GM12878 (cell line): ENCODE data around the gene RAB11A. TPM values are rescaled to one million over a fixed set of nuclear protein-coding genes. Genes with fewer than 3 reads are reported as not detected.

Experiments used
- ATAC-seq: fragments of 200-7000 bp; cut with Tn5 transposase; 3 replicates; pipeline ENCODE4 v1.9.1; 2020; ENCODE audit warnings: mild to moderate bottlenecking, moderate library complexity
- BruUV-seq: library from RNA; stranded (reverse); fragments of 400-500 nt; replicated peaks from 2 replicates; lab custom pipeline; 2021; lab: Mats Ljungman, UMichigan
- CTCF ChIA-PET: fragments of 300-600 bp; sonication (Branson Sonifier 250); formaldehyde crosslinking; extraction: SDS; loops from one replicate; lab custom pipeline; 2021; ENCODE audit warnings: inconsistent platforms; lab: Yijun Ruan, JAX
- POLR2A ChIA-PET: fragments of 350-600 bp; formaldehyde crosslinking; extraction: SDS; loops from one replicate; lab custom pipeline; 2021; ENCODE audit warnings: inconsistent platforms; lab: Charles Lee
- RAD21 ChIA-PET: fragments of 300-600 bp; sonication (Branson Sonifier 250); formaldehyde crosslinking; loops from one replicate; lab custom pipeline; 2023; ENCODE audit warnings: antibody characterized with exemption; ENCODE audit not compliant: unreplicated experiment; lab: Charles Lee
- SMC1A ChIA-PET: fragments of 300-600 bp; sonication (Branson Sonifier 250); formaldehyde crosslinking; loops from one replicate; lab custom pipeline; 2023; ENCODE audit not compliant: unreplicated experiment, uncharacterized antibody; lab: Charles Lee
- DNase-seq: peaks from one replicate; pipeline ENCODE4 v3.0.0-alpha.2; 2011; ENCODE audit warnings: low read depth, low spot score
- FAIRE-seq: peaks from 3 replicates; lab custom pipeline; 2011; peaks lifted over from hg19 to GRCh38; lab: Jason Lieb, UNC
- H2AFZ ChIP-seq: 2 replicates; pipeline ENCODE4 v1.6.0; 2011; ENCODE audit warnings: low read depth, low read length, control low read depth; ENCODE audit not compliant: control insufficient read depth
- H3K27ac ChIP-seq: 2 replicates; pipeline ENCODE4 v1.5.1; 2011; ENCODE audit warnings: control low read depth; ENCODE audit not compliant: control insufficient read depth, insufficient read depth
- H3K27me3 ChIP-seq, 2 experiments: replicated peaks in 1 of 2; 2 replicates each; pipeline versions ENCODE4 v1.6.0 to v1.6.1; 2011; ENCODE audit warnings: low read length in 1 of 2; ENCODE audit not compliant: control insufficient read depth in 2 of 2, insufficient read depth in 2 of 2
- H3K36me3 ChIP-seq, 2 experiments: 2 replicates each; pipeline ENCODE4 v1.5.1; 2011; ENCODE audit warnings: low read length in 1 of 2; ENCODE audit not compliant: control insufficient read depth in 2 of 2, insufficient read depth in 2 of 2
- H3K4me1 ChIP-seq: 2 replicates; pipeline ENCODE4 v1.6.1; 2011; ENCODE audit warnings: mild to moderate bottlenecking, low read length, moderate library complexity, mixed read lengths; ENCODE audit not compliant: control insufficient read depth, insufficient read depth
- H3K4me2 ChIP-seq: 2 replicates; pipeline ENCODE4 v1.6.0; 2011; ENCODE audit warnings: control low read depth; ENCODE audit not compliant: control insufficient read depth, insufficient read depth
- H3K4me3 ChIP-seq: fragments of 200-600 bp; sonication (generic); 2 replicates; pipeline ENCODE4 v1.5.1; 2016
- H3K79me2 ChIP-seq: 2 replicates; pipeline ENCODE4 v1.6.0; 2011; ENCODE audit warnings: low read length; ENCODE audit not compliant: control insufficient read depth, insufficient read depth
- H3K9ac ChIP-seq: 2 replicates; pipeline ENCODE4 v1.8.0; 2011; ENCODE audit warnings: low read length, control low read depth, mixed read lengths; ENCODE audit not compliant: control insufficient read depth, insufficient read depth
- H3K9me3 ChIP-seq: replicated peaks from 3 replicates; pipeline ENCODE4 v1.5.1; 2011; ENCODE audit warnings: mild to moderate bottlenecking, low read length; ENCODE audit not compliant: control insufficient read depth, insufficient read depth
- H4K20me1 ChIP-seq: 2 replicates; pipeline ENCODE4 v1.6.0; 2011; ENCODE audit not compliant: control insufficient read depth, insufficient read depth
- BCL11A ChIP-seq: IDR thresholded peaks from 2 replicates; pipeline ENCODE4 v1.6.1; 2011; ENCODE audit warnings: low read depth, low read length
- CBX3 ChIP-seq: fragments of 200-600 bp; sonication (generic); IDR thresholded peaks from 2 replicates; pipeline ENCODE4 v1.6.1; 2016; ENCODE audit warnings: low read depth, borderline replicate concordance
- FOS ChIP-seq: IDR thresholded peaks from 3 replicates; pipeline ENCODE4 v1.6.1; 2011; ENCODE audit warnings: borderline replicate concordance; ENCODE audit not compliant: insufficient read length; ENCODE audit errors: extremely low read depth
- HCFC1 ChIP-seq: fragments of 150-350 bp; IDR thresholded peaks from 2 replicates; pipeline ENCODE4 v1.6.1; 2014; ENCODE audit warnings: low read length
- JUND ChIP-seq: IDR thresholded peaks from 2 replicates; pipeline ENCODE4 v1.6.1; 2012; ENCODE audit warnings: low read depth, mild to moderate bottlenecking, low read length, improper control_type of control experiment, moderate library complexity
- LARP7 ChIP-seq: fragments of 450-650 bp; IDR thresholded peaks from 2 replicates; pipeline ENCODE4 v1.6.1; 2017; ENCODE audit warnings: mild to moderate bottlenecking
- MEF2A ChIP-seq: IDR thresholded peaks from 2 replicates; pipeline ENCODE4 v1.6.1; 2011; ENCODE audit warnings: low read depth, mild to moderate bottlenecking, low read length, moderate library complexity; ENCODE audit not compliant: insufficient read depth
- MLLT1 ChIP-seq: fragments of 450-650 bp; IDR thresholded peaks from 2 replicates; pipeline ENCODE4 v1.6.1; 2016; ENCODE audit warnings: mild to moderate bottlenecking
- MXI1 ChIP-seq: fragments of 150-350 bp; IDR thresholded peaks from 2 replicates; pipeline ENCODE4 v1.6.1; 2011; ENCODE audit warnings: low read depth, mild to moderate bottlenecking, inconsistent platforms, low read length, improper control_type of control experiment
- NFIC ChIP-seq: IDR thresholded peaks from 2 replicates; pipeline ENCODE4 v1.6.1; 2012; ENCODE audit warnings: low read depth, mild to moderate bottlenecking, inconsistent platforms, low read length, moderate library complexity
- PBX3 ChIP-seq: IDR thresholded peaks from 2 replicates; pipeline ENCODE4 v1.6.1; 2011; ENCODE audit warnings: mild to moderate bottlenecking, low read depth, low read length, moderate library complexity; ENCODE audit not compliant: insufficient replicate concordance
- USF2 ChIP-seq: IDR thresholded peaks from 2 replicates; pipeline ENCODE4 v1.6.1; 2011; ENCODE audit warnings: low read depth, low read length, improper control_type of control experiment, borderline replicate concordance
- WGBS: methylation state at CpG from one replicate; pipeline ENCODE4 v1.1.6; 2016; ENCODE audit warnings: low lambda C conversion rate; ENCODE audit not compliant: insufficient replicate concordance, insufficient coverage; ENCODE audit errors: missing lambda C conversion rate; 5-methylcytosine and 5-hydroxymethylcytosine counted together
- in situ Hi-C: fragments of 300-500 bp; cut with MboI; formaldehyde crosslinking; loops from 9 replicates; pipeline ENCODE4 v1.14.3; 2018; ENCODE audit warnings: mixed read lengths
- intact Hi-C: fragments of 100-400 bp; cut with micrococcal nuclease; formaldehyde crosslinking; loops from one replicate; pipeline ENCODE4 v1.14.2; 2022; ENCODE audit not compliant: unreplicated experiment
- polyA plus RNA-seq, 11 experiments: library from polyadenylated mRNA; depleted of rRNA in 4 of 11; unstranded in 6 of 11; stranded (reverse) in 5 of 11; fragments of >200 nt; fragmentation: Nextera tagmentation in 4 of 11; fragmentation: Illumina TruSeq in 1 of 11; extraction: Ambion mirVana in 4 of 11; extraction: Trizol in 1 of 11; gene quantifications; 1 replicate in 1 of 11; 2 replicates in 10 of 11; pipeline versions ENCODE4 v1.2.1 to v1.2.3, GENCODE V29; 2011 to 2016; ENCODE audit warnings: inconsistent platforms in 2 of 11, missing spikeins in 2 of 11, low read depth in 1 of 11
- total RNA-seq, 4 experiments: library from RNA; depleted of rRNA in 3 of 4; stranded (reverse); fragments of >200 nt in 3 of 4; fragmentation: Illumina TruSeq in 1 of 4; extraction: Trizol in 1 of 4; gene quantifications; 2 replicates each; pipeline versions ENCODE4 v1.2.1 to v1.2.3, GENCODE V29; 2013 to 2021

RAB11A gene
- total and polyA plus RNA-seq, 10 of the 15 experiments (the other 5 are each of a cell fraction or from before 2014, with no cell fraction given), result 128 to 387 (median 224) TPM

GRCh38 chr15:65909831-65910230 is 40.5 kb downstream of the RAB11A start:
- Histone ChIP-seq H3K27ac (no peak overlapping the region), H4K20me1 (no peaks in the 10 kb centered on the region), H3K4me1 (no peaks in the 10 kb centered on the region), H2AFZ (no peak overlapping the region), H3K4me2 (no peak overlapping the region), H3K9me3 (no peaks in the 10 kb centered on the region), H3K79me2 (no peaks in the 10 kb centered on the region), H3K4me3 (no peak overlapping the region), H3K9ac (no peak overlapping the region), H3K27me3 (no peaks in the 10 kb centered on the region), H3K36me3 (peaks cover 5 to 8% of the 10 kb centered on the region in 2 experiments)
- intact Hi-C loops, result no loop called here
- DNase-seq (no peak), ATAC-seq (no peak), FAIRE-seq (no peak)
- TF ChIP-seq MXI1 (no peak), JUND (no peak), LARP7 (no peak), HCFC1 (no peak), MEF2A (no peak), NFIC (no peak), BCL11A (no peak), CBX3 (no peak), MLLT1 (no peak), PBX3 (no peak), USF2 (no peak), FOS (no peak)
- RAD21 ChIA-PET, result interaction anchor here (0.7 kb wide), 1 partner anchor 12 kb away, joined by 3 read pairs; no protein-coding TSS in a partner anchor
- BruUV-seq, result no TSS peak
- SMC1A ChIA-PET, result interaction anchor here (1.3 kb wide), 1 partner anchor 11 kb away, joined by 4 read pairs; no protein-coding TSS in a partner anchor
- CTCF ChIA-PET, result interaction anchor here (0.6 to 1.3 kb wide), 2 partner anchors 9 to 35 kb away, joined by 3 to 4 read pairs; no protein-coding TSS in a partner anchor
- 83% methylated on average over 3 of the region's 3 CpGs for WGBS
- in situ Hi-C loops, result no loop called here
- POLR2A ChIA-PET, result interaction anchor here (0.6 to 1.2 kb wide), 2 partner anchors 11 to 40 kb away, joined by 3 to 6 read pairs; partner anchors contain the start of gene RAB11A
